Epithelial cell of esophagus (primary cell): ENCODE results near the gene SNRNP27.
"Not testable (repeated sequence)": the region's sequence is repeated elsewhere in the genome, so short reads cannot be mapped to it uniquely, and the experiment has no call there.

Source experiments
- DNase-seq: peaks from one replicate; pipeline ENCODE4 v3.0.0; 2010; ENCODE audit warnings: low read depth
- H3K4me3 ChIP-seq: 2 replicates; pipeline ENCODE4 v1.5.1; 2011; ENCODE audit warnings: mild to moderate bottlenecking, low read length, control low read depth
- CTCF ChIP-seq: IDR thresholded peaks from 2 replicates; pipeline ENCODE4 v1.5.1; 2011; ENCODE audit warnings: low read depth, mild to moderate bottlenecking, low read length, control low read depth, inconsistent platforms; ENCODE audit not compliant: insufficient read depth; ENCODE audit errors: missing control alignments

SNRNP27 gene

GRCh38 chr2:69947325-69947931 lies 53.7 kb downstream of the SNRNP27 start:
- no peak overlapping the region for H3K4me3 ChIP-seq
- DNase-seq = peak; percentile 60
- no peak for TF ChIP-seq CTCF

DNA sequence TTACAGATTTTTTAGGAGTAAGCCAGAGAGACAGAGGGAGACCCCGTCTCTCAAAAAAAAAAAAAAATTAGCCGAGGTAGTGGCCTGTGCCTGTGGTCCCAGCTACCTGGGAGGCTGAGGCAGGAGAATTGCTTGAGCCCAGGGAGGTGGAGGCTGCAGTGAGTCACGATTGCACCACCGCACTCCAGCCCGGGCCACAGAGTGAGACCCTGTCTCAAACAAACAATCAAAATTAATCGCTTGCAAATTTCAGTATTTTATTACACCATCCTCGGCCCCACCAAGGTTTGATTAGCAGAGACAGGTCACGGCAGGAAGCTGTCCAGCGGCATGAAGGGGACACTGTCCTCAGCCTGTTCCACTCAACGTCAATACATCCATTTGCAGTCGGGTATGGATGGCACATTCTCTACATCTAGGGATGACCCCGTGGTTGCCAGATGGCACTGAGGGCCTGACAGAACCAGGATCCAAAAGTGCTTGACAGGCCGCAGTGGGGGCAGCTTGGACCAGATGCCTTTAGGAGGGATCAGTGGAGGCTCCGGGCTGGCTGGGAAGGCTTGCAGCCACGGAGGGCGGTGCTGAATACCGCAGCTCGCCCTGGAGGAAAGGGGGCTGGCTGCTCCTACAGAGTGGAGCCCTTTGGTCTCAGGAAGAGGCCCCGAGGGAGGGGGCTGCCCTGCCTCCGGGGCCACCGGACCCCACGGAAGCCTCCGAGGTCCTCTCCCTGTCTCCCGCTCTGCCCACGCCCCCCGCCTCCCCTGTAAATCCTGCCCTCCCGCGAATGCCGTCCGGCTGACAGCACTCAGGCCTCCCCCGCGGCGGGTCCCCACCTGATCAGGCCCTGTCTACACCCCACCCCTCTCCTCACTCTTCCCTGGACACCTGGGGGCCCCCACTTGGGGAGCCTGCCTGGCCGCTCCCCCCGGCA lies 54.5 kb downstream of the SNRNP27 start:
- no peak for DNase-seq
- TF ChIP-seq CTCF = no peak
- H3K4me3 ChIP-seq = no peak overlapping the region

- DNase-seq = no peak
- H3K4me3 ChIP-seq = no peak overlapping the region
- TF ChIP-seq CTCF = no peak
Measured at GRCh38 chr2:69948963-69949645, 55.3 kb downstream of the SNRNP27 start.

DNA sequence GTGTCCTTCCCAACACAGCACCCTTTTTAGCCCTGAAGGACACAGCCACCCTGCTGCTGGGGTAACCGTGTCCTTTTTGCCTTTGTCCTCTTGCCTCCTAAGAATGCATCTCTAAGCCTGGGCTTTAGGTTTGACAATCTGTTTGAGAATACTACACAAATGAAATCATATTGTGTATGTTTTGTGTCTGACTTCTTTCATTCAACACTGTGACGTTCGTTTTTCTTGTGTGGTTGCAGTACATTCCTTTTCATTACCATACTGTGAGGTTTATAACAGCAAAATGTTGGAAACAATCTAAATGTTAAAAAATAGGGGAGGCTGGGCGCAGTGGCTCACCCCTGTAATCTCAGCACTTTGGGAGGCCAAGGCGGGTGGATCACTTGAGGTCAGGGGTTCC lies 56.5 kb downstream of the SNRNP27 start:
- no peak for TF ChIP-seq CTCF
- no peak for DNase-seq
- H3K4me3 ChIP-seq = no peak overlapping the region

- H3K4me3 ChIP-seq, DNase-seq: not testable (repeated sequence)
Measured at GRCh38 chr2:69950671-69951070, 56.9 kb downstream of the SNRNP27 start.

DNA sequence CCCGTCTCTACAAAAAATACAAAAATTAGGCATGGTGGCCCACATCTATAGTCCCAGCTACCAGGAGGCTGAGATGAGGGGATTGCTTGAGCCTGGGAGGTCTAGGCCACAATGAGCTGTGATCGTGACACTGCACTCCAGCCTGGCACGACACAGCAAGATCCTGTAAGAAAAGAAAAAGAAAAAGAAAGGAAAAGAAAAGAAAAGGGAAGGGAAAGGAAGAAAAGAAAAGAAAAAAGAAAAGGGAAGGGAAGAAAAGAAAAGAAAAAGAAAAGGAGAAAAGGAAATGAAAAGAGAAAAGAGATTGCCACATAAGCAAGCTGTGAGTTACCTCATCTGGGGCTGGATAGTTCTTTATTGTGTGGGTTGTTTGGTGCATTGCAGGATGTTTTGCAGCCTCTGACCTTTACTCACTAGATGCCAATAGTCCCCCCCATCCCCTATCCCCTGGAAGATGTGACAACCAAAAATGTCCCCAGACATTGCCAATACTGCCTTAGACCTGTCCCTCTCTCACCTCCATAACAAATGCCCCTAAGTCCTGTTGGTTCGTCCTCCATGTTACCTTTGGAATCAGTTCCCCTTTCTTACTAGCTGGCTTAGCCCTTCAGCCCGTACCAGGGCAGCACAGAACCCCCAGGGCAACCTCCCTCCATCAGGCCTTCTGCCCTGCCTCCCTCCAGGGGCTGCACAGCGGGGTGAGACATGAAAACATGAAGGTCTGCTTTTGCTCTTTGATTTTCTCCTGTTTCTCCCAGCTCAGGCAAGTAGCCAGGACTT lies 58.8 kb downstream of the SNRNP27 start:
- TF ChIP-seq CTCF = no peak
- DNase-seq = no peak
- no peak overlapping the region for H3K4me3 ChIP-seq
